HG03045 (cell line): ENCODE results near the gene CDK14.

Source experiments
- ATAC-seq: cut with Tn5 transposase; IDR thresholded peaks from one replicate; pipeline ENCODE4 v1.9.1; 2021; ENCODE audit warnings: mild to moderate bottlenecking, moderate library complexity; ENCODE audit not compliant: unreplicated experiment

Gene CDK14

DNA sequence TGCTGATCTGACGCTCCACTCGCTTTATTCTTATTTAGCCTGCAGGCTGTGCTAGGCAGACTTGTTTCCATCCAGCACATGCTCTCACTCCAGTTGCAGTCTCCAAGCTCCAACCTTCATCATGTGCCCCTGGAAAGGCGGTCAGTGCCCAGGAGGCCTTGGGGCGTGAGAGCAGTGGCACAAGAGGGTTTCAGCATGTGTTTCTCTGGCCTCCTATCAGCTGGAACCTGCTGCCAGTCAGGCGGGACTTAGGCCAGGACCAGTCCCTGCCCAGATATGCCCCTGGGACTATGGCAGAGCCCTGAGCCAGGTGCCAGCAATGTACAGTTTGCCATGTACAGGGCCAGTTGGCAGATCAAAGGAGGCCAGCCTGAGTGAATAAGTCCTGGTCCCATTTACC is 337.9 kb downstream of the CDK14 start:
- no peak for ATAC-seq

DNA sequence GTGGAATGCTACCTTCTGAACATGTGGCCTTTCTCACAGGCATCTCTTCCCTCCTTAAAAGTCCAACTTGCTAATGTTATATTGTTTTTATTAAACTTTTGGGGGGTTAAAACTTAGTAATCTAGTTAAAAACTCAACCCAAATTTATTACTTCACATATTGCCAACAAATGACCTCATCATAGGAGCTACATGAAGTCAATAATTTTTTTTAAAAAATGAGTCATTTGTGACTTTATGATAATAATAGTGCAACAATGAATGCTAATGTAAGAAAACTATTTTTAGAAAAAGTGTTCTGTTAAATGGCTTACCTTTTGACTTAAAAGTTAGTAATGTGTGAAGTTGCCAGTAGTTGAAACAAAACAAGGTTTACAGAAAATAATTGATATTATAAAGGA is 342.2 kb downstream of the CDK14 start:
- no peak for ATAC-seq

DNA sequence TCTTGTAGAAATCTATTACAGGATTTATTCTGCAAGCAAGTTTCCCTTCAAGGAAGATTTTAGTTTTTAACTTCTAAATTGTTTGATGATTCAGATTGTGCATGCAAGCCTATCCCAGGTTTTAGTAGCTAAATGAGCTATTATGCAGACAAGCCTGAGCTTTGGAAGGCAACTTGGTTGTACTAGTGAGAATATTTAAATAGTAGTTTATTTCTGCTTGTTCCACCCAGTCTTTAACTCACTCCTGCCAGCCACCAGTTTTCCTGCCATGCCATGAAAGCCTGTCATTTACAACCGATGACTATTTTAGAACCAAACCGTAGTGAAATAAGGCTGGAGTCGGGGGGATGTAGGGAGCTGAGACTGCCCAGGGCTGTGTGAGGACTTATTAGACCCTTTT is 343.5 kb downstream of the CDK14 start:
- no peak for ATAC-seq

DNA sequence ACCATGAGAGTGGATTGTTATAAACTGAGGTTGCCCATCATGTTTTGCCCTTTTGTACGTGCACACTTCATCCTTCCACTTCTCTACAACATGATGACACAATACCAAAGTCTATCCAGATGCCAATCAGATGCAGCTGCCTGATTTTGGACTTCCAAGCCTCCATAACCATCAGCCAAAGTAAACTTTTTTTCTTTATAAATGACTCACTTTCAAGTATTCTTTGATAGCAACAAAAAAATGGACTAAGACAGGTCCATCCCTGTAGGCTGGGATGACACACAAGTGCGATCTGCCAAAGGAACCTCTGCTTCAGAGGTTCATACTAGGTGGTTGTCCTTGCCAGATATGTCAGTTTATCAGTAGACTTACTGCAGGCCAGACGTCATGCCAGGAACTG is 347.9 kb downstream of the CDK14 start:
- no peak for ATAC-seq

DNA sequence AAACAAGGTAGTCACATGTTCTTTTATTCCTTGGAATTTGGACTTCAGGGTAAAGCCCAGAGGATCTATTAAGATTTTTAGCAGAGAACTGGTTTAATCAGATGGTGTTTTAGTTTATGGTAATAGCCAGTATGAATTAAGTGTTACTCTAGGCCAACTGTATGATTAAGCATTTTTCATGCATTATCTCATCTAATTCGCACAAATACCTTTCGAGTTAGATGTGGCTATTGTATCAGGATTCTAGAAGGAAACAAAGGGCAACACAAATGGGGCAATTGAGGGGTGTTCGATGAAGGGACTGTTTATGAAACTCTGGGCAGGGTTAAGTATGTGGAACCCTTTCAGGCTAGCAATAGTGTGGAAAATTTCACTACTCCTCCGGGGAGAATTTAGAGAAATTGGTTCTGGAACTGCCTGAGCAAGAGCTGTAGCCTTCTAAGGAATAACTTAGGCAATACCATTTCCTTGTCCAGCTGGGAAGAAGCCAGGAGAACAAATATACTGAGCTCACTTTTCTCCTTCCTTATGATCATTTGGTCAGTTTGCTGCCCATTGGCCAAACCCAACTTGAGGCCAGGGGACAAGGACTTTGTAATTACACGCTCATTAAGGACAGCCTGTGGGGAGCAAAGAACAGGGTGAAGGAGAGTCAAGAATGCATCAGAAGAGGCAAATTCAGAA is 349.1 kb downstream of the CDK14 start:
- ATAC-seq: no peak

DNA sequence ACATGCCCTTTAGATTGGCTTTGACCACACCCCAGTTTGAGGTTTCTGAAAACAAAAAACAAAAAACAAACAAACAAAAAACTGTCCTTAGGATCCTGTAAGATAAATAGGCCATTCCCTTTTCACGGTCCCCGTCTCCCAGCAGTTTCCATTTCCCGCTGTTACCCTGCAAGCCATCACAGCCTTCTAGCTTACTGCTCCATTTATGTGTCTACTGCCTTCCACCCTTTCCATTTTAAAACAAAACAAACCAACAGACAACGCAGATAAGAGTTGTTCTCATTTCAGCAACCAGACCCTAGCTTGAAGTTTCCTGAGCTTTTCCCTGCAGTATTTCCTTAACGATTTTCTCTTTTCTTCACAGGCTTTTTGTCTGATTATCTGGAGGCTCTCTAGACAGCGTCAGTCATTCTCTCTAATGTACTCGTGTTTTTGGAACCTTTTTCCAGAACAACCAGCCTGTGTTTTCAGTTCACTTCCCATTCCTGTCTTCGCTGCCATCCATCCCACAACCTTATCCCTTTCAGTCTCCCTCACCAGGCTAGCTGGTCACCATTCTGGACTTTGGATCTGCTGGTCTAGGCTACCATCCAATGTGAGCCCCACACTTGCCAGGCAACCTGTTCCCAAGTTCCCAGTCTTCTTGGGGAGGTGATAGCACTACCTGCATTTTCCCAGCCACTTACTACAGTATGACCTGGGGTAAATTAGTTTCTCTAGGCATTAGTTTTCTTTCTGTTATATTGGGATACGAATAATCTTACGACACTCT is 350.8 kb downstream of the CDK14 start:
- no peak for ATAC-seq

DNA sequence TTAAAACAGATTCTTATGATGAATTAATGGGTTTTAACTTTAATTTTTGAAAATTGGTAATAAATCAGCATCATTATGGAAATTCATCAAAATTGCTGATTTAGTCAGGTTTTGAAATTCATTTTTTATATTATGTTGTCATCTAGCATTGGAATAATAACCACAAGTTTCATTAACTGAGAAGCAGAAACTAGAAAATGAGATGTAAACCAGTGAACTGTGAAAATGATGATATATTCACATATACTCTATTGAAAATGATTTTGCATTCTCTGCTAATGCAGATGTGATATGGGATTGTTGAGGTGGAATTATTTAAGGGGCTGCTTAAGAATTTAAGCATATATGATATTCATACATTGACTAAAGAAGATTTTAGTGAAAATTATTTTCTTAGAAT is 352.0 kb downstream of the CDK14 start:
- no peak for ATAC-seq

DNA sequence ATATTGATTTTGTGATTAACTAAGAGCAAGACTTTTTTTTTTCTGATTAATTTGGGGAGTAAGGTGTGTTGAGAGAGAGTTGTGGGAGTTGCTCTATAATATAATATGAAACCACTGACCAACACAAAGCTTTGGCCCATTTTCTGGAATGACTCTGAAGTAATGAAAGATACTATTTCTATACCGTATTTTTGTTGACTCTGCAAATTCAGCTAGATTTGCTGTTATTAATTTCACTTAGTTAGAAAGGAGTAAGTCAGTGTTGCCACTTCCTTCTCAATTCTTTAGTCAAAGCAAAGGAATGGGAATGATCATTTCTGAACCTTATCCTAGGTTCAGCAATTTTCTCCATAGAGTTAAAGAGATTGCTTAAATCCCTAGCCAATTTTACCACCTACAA is 355.1 kb downstream of the CDK14 start:
- ATAC-seq: no peak

DNA sequence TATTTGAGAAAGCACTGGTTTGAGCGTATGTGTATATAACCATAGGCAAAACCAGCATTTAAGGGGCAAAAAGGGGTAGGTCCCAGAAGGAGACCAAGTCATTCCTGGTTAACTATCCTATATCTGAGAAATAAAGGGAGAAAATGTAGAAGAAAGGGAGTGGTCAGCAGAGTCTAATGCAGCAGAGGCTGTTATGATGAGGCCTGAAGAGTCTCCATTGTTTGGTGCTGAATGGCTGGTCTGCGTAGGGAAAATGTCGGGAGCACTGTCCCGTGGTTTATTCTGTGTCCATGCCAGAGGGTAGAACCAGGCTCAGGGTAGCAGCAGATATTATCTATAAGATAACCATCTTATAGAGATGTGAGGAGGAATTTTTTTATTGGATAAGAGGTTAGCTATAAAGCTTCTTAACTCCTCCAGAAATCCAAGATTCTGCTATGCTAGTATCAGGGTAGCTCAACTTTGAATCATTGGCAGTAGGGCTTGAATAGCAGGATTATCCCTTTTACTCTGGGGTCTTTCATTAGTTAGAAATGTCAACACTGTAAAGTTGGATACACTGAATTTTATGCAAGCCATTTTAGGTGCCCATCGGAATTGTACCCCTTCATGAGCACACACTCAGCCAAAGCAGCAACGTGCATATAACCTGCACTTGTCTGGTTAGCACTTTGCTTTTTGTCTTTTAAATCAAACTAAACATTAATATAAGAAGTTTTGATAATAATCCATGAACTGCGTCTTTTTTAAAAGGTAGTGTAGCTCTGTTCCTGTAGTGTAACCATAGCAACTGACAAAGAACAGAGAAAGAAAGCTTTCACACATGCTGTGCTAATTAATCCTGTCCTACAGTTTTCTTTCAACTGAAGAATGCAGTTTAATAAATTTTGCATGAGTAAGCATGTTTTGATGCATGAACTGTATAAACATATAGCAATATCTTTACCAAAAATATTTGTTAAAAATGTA is 356.1 kb downstream of the CDK14 start:
- ATAC-seq: no peak

DNA sequence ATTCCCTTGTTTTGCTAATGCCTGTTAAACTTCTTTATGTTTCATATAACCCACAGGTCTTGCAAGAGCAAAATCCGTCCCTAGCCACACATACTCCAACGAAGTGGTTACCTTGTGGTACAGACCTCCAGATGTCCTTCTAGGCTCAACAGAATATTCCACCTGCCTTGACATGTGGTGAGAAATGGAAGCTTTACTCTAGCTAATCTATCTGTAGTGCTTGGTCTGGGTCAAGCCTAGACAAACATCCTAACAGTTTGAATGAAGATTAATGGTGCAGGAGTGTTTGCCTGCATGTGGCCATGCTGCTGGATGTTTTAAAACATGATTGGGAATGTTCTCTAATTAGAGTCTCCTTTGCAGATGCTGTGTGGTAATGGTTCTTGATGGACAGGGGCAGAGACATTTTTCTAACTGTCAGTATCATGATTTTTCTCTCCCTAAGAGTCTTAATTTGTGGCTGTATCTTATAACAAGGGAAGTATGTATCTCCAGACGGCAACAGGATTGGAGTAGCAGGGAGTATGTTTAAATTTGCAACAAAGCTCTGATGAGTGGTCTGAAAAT is 359.6 kb downstream of the CDK14 start:
- ATAC-seq: no peak

DNA sequence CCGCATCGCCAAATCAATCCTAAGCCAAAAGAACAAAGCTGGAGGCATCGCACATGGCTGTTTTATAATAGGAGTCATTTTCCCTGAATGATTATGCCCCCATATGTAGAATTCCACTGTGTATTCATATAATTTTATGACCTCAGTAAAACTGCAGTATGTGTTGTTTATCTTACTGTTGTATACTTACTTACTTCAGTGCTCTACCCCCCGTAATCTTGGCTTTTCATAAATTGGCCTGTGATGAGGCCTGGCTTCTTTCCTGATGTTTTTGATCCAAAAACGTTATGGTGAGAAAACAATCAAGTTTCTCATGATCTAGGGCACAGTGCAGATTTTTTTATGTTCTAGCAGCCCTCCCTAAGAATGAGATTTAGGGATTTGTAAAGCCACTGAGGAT is 361.8 kb downstream of the CDK14 start:
- no peak for ATAC-seq

DNA sequence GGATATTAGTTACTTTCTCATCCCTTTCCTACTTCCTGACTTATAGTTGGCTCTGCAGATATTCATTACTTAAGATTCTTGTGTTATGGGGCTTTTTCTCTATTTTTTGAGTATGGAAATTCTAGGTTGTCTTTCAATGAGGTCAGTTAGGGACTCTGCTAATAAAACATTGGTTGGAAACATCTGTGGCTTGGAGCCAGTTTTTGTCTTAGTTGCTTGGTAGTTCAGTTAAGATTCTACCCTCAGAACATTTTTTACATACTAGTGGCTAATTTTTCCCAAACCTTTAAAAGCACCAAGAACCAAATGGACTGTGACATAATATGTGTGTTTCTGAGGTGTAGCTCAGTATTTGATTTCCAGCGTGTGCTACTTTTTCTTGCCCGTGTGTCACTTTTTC is 362.5 kb downstream of the CDK14 start:
- no peak for ATAC-seq

DNA sequence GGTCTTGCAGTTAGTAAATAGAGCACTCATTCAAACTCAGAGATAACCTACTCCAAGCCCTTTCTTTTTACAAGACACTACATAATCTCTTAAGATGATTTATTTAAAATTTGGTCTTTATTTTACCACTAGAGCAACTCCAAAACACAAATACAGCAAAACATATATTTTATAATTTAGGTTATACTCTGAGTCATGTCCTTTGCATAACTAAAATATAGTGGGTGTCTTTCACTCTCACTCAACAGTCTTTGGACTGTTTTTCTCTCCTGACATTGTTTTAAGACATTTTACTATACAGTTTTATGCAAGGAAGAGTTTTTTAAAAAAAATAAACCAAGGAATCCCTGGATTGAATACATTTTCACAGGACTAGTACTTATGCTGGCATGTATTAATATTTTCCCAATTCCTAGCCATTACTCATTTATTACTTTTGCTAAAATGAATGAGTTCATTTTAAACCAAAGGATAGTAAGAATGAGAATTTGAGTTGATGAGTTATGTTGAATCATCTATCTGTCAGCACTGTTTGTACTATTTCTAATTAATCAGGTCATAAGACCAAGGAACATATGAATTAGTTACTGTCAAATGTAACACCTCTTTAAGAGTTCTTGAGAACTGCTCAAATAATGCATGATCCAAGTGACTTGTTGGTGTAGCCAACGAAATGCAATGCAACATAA is 365.1 kb downstream of the CDK14 start:
- peak; percentile 56 for ATAC-seq

DNA sequence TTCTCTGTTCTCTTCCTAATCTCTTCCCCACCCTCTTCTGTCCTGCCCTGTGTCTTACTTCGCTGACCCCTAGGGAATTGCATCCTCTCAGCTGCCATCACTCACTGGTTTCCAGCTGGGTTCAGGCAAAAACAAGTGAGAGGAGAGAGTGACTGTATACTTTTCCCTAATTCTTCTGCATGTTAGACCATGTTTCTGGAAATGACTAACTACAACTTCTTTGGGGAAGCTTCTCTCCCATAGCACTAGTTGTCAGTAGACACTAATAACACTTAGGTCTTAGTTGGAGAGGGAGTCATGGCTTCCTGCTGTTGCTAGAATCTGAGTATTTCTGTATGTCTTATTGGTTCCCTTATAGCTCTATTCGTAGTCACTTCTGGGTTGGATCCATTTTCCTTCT is 369.1 kb downstream of the CDK14 start:
- no peak for ATAC-seq

DNA sequence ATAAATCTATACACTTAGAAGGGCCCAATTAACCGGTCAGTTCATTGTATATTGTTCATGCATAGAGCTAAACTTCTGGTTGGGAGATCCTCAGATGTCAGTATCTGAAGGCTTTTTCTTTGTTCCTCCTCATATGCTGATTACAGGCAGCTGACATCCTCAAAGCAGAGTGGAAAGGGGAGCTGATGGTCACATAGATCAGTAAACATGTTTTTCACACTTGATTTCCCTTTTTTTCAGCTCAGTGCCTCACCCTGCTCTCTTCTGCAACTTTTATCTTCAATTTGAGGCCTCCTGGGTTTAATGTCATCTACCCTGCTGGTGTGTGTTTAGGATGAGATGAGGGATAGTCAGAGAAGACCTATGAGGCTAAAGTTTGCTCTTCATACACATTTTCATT is 370.2 kb downstream of the CDK14 start:
- ATAC-seq: no peak

DNA sequence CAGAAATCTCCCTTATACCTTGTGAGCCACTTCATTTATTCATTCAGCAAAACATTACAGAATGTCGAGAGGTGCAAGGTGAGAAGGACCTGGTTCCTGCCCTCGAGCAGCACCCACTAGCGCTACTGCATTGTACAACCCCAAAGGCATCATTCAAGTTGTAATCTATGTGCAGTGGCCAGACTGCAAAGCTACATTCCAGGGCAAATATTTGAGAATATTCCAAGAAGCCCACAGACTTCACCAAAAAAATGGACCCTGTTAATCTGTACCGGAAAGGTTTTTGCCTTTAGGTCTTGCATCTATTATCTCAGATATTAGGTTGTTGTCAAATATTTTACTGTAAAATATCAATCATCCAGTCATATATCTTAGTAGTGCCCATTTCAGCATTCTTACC is 372.8 kb downstream of the CDK14 start:
- ATAC-seq: no peak

DNA sequence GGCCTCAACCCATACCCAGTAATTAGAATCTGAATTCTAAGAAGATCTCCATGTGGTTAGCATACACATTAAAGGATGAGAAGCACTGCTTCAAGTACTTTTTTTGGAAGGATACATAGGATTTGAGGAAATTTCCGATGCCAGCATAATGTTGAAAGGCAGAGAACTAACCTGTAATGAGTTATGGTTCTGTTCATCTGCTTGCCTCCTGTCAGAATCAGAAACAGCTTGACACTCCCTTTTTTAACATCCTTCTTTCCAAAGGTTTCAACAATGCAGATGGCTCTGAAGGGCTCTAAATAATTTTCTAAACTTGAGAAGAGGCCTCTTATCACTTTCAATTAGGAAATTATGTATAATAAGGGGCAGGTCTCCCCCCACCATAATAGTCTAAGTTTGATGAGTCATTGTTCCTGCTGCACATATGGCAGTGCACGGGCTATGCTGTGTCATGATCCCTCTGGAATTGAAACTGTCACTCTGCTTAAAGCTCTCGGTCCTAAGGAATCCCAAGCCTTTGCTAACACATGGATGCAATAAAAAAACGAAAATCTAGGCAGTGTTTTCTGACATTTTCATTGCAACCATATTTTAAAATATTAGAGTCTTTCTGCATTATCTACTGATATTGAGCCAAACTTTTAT is 376.9 kb downstream of the CDK14 start:
- ATAC-seq: no peak

DNA sequence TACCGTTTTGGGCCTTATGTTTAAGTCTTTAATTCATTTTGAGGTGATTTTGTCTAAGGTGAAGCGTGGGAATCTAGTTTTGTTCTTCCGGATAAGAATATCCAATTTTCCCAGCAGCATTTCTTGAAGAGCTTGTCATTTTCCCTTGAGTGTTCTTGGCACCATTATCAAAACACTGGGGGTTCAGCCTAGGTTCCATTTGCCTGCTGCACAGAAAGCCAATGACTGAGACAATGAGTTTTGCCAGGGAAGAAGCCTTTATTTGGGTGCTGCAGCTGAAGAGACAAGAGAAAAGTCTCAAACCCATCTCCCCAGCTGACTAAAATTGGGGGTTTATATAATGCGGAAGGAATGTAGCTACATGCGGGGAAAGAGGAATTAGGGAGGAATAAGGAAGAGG is 380.9 kb downstream of the CDK14 start:
- no peak for ATAC-seq

DNA sequence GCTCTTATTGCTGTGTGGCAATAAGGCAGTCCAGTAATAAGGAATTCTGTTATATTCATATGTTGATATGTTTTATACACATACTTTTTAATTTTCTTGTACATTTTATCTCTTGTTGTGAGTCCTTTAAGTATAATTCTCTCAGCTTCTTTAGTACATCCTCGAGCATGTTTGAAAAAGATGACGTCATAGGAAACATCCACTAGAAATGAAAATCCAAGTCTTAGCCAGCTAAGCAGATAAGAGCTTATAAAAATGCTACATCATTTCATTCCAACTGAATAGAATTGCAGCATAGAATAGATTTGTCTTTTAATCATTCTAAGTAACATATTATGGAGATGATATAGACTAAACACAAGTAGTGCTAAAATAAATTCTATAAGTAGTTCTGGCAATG is 384.4 kb downstream of the CDK14 start:
- ATAC-seq: no peak

DNA sequence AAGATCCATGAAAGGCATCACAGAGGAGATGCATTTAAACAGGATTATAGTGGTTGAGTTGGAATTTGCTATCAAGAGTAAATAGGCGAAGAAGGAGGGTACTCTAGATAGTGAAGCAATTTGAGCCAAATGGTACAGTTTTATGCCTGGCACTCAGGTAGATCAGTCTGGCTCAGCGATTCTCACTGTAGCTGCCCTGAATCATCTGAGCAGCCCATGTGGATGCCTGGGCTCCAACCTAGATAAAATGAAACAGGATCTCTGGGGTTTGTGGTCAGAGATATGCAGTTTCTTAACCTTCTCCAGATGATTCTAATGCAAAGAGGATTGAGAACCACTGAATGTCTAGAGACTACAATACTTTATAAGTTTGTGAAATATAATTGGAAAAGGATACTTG is 386.1 kb downstream of the CDK14 start:
- ATAC-seq: no peak
